GM13976 (cell line): Measurements from ENCODE around the gene DAB1.

ENCODE experiments used
- DNase-seq: peaks from one replicate; pipeline ENCODE4 v3.0.0; 2012; ENCODE audit warnings: low spot score
- in situ Hi-C: fragments of 300-500 bp; cut with MboI; formaldehyde crosslinking; loops from one replicate; pipeline ENCODE4 v1.12.0; 2022; ENCODE audit warnings: low sequenced_read_pairs, mixed read lengths, inconsistent platforms; ENCODE audit not compliant: unreplicated experiment
- TF ChIP-seq, protein P1 (sequence below): IDR thresholded peaks from 2 replicates; pipeline ENCODE4 v1.5.1; 2012; ENCODE audit warnings: borderline replicate concordance, mild to moderate bottlenecking; ENCODE audit not compliant: insufficient read depth; ENCODE audit errors: extremely low read depth, missing control alignments, control extremely low read depth

Gene DAB1

DNA sequence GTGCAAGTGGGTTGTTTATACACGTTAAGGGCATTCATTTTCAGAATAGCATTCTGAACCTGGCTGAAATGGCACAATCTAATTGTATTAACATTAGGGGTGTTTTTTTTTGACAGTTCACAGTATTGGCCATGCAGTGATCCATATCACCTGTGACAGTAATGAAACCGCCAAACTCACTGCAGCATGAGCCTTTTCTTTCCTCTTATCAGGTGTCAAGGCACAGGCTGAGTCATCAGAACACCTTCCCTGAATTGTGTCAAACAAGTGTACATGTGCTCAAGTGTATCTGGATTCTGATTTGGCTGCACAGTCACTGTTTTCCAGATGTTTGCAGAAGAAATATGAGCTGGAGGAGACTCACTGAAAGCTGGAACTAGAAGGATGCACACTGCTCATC, 410.3 kb downstream of the DAB1 start:
- TF ChIP-seq, protein P1, sequence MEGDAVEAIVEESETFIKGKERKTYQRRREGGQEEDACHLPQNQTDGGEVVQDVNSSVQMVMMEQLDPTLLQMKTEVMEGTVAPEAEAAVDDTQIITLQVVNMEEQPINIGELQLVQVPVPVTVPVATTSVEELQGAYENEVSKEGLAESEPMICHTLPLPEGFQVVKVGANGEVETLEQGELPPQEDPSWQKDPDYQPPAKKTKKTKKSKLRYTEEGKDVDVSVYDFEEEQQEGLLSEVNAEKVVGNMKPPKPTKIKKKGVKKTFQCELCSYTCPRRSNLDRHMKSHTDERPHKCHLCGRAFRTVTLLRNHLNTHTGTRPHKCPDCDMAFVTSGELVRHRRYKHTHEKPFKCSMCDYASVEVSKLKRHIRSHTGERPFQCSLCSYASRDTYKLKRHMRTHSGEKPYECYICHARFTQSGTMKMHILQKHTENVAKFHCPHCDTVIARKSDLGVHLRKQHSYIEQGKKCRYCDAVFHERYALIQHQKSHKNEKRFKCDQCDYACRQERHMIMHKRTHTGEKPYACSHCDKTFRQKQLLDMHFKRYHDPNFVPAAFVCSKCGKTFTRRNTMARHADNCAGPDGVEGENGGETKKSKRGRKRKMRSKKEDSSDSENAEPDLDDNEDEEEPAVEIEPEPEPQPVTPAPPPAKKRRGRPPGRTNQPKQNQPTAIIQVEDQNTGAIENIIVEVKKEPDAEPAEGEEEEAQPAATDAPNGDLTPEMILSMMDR, result no peak
- no peak for DNase-seq
- in situ Hi-C loops, result no loop called here

- DNase-seq, result no peak
- in situ Hi-C loops, result no loop called here
Observed at GRCh38 chr1:57012315-57012714, 411.5 kb downstream of the DAB1 start.

GRCh38 chr1:57010511-57010910, 413.3 kb downstream of the DAB1 start:
- no peak for DNase-seq
- TF ChIP-seq, protein P1, result no peak
- in situ Hi-C loops, result no loop called here

More at GRCh38 chr1:57012315-57012714, 411.5 kb downstream of the DAB1 start:
- TF ChIP-seq, protein P1, result no peak

DNA sequence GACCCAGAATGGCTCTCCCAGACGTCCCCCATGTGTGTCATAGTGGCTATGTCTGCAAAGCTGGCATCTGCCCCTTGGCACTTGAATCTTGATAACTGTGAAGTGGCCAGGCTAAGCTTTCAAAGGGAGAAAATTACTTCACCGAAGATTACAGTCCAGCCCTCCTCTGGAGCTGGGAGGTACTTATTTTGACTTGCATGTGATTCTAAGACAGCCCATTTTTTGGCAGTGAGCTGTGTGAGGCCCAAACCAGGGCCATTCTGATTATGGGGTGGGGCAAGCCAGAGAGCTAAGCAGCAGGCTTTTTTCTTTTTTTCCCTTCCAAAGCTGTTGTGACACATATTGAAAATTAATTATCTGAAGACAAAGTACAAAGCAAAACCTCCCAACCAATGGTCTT, 415.9 kb downstream of the DAB1 start:
- in situ Hi-C loops, result no loop called here
- TF ChIP-seq, protein P1, result no peak
- DNase-seq, result no peak

DNA sequence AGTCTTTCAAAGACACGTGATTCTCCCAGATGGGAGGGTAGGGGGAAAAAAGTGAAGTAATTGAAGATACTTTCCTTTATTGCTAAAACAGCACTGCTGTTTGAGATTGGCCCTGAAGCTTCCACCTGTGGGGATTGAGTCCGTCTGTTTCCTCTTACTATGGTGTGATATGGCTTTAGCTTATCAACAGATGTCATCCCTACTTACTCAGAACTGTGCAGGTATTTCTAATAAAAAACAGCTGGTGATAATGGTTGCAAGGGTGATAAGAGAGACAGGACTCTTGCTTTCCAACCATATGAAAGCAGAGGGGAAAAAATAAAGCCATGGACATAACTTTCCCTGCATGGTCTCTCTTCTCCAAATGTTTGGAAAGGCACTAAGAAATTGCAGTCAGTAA, 416.4 kb downstream of the DAB1 start:
- DNase-seq, result no peak
- TF ChIP-seq, protein P1, result no peak
- in situ Hi-C loops, result no loop called here

GRCh38 chr1:57003398-57004139, 420.3 kb downstream of the DAB1 start:
- in situ Hi-C loops, result no loop called here
- DNase-seq, result no peak
- TF ChIP-seq, protein P1, result no peak
